ENCODE measurements around the gene ITGB4. TPM values are rescaled to one million over a fixed set of nuclear protein-coding genes. Genes with fewer than 3 reads are reported as not detected.

ITGB4 gene
- total RNA-seq, 1 donor from 2014 or later = 6.6 TPM

- Histone ChIP-seq H3K4me3 (ENCODE audit: insufficient read depth, low read depth, low read length) (no peak overlapping the region), H3K4me1 (ENCODE audit: insufficient read depth, low read length) (peaks cover 24% of the 10 kb centered on the region), H3K27ac (ENCODE audit: low read depth, low read length) (no peak overlapping the region), H3K27me3 (ENCODE audit: insufficient read depth, low read length) (no peaks in the 10 kb centered on the region), H3K79me2 (ENCODE audit: insufficient read depth, low read length) (no peaks in the 10 kb centered on the region), H4K20me1 (ENCODE audit: insufficient read depth, low read length) (no peaks in the 10 kb centered on the region), H2AFZ (ENCODE audit: low read depth, low read length) (no peak overlapping the region), H3K9ac (ENCODE audit: low read length) (no peak overlapping the region), H3K4me2 (ENCODE audit: low read length) (no peak overlapping the region), H3K36me3 (ENCODE audit: insufficient read depth, low read length) (peaks cover 43% of the 10 kb centered on the region), H3K9me3 (ENCODE audit: insufficient read depth, low read depth, low read length) (no peaks in the 10 kb centered on the region)
- Mint-ChIP-seq H3K4me1 (ENCODE audit: low read depth, unreplicated experiment) (peaks cover 9% of the 10 kb centered on the region), H3K36me3 (ENCODE audit: low read depth, unreplicated experiment) (peaks cover 51% of the 10 kb centered on the region), H3K27ac (ENCODE audit: unreplicated experiment) (no peak overlapping the region), H3K27me3 (ENCODE audit: low read depth, unreplicated experiment) (no peaks in the 10 kb centered on the region), H3K9me3 (ENCODE audit: unreplicated experiment) (no peaks in the 10 kb centered on the region), H3K4me3 (ENCODE audit: unreplicated experiment) (no peak overlapping the region)
- DNase-seq (ENCODE audit: low read depth) (no peak), FAIRE-seq (no peak)
- TF ChIP-seq EZH2 (IDR thresholded peaks at IDR 0.05; ENCODE audit: insufficient read depth, low read length) (no peak), CTCF (IDR thresholded peaks at IDR 0.05; ENCODE audit: insufficient read depth, low read depth, low read length) (no peak)
These were observed 15.1 kb upstream of the ITGB4 start for GRCh38 chr17:75706042-75706728.

- Mint-ChIP-seq H3K27me3 (ENCODE audit: low read depth, unreplicated experiment) (no peaks in the 10 kb centered on the region), H3K9me3 (ENCODE audit: unreplicated experiment) (no peaks in the 10 kb centered on the region), H3K4me3 (ENCODE audit: unreplicated experiment) (no peak overlapping the region), H3K36me3 (ENCODE audit: low read depth, unreplicated experiment) (peaks cover 43% of the 10 kb centered on the region), H3K27ac (ENCODE audit: unreplicated experiment) (no peak overlapping the region), H3K4me1 (ENCODE audit: low read depth, unreplicated experiment) (peaks cover 4% of the 10 kb centered on the region)
- TF ChIP-seq CTCF (IDR thresholded peaks at IDR 0.05; ENCODE audit: insufficient read depth, low read depth, low read length) = no peak
- TF ChIP-seq EZH2 (IDR thresholded peaks at IDR 0.05; ENCODE audit: insufficient read depth, low read length) = no peak
- Histone ChIP-seq H3K27ac (ENCODE audit: low read depth, low read length) (peak overlapping the region; percentile 49), H3K4me2 (ENCODE audit: low read length) (peak overlapping the region; percentile 57), H4K20me1 (ENCODE audit: insufficient read depth, low read length) (no peaks in the 10 kb centered on the region), H3K36me3 (ENCODE audit: insufficient read depth, low read length) (peaks cover 36% of the 10 kb centered on the region), H3K9ac (ENCODE audit: low read length) (peak overlapping the region; percentile 46), H3K4me3 (ENCODE audit: insufficient read depth, low read depth, low read length) (no peak overlapping the region), H3K9me3 (ENCODE audit: insufficient read depth, low read depth, low read length) (no peaks in the 10 kb centered on the region), H3K4me1 (ENCODE audit: insufficient read depth, low read length) (peaks cover 22% of the 10 kb centered on the region), H2AFZ (ENCODE audit: low read depth, low read length) (no peak overlapping the region), H3K79me2 (ENCODE audit: insufficient read depth, low read length) (no peaks in the 10 kb centered on the region), H3K27me3 (ENCODE audit: insufficient read depth, low read length) (no peaks in the 10 kb centered on the region)
- peak; percentile 63 for DNase-seq (ENCODE audit: low read depth)
- no peak for FAIRE-seq
These were observed 14.1 kb upstream of the ITGB4 start for GRCh38 chr17:75707079-75707571.

- H3K27ac ChIP-seq (ENCODE audit: low read depth, low read length) = no peak overlapping the region
- H3K36me3 ChIP-seq (ENCODE audit: insufficient read depth, low read length) = peaks cover 5% of the 10 kb centered on the region
- peaks cover 2% of the 10 kb centered on the region for H3K4me1 ChIP-seq (ENCODE audit: insufficient read depth, low read length)
- no peak overlapping the region for H2AFZ ChIP-seq (ENCODE audit: low read depth, low read length)
- no peak overlapping the region for H3K4me2 ChIP-seq (ENCODE audit: low read length)
- no peaks in the 10 kb centered on the region for H3K4me1 Mint-ChIP-seq (ENCODE audit: low read depth, unreplicated experiment)
- TF ChIP-seq CTCF (IDR thresholded peaks at IDR 0.05; ENCODE audit: insufficient read depth, low read depth, low read length) = no peak
- no peak for TF ChIP-seq EZH2 (IDR thresholded peaks at IDR 0.05; ENCODE audit: insufficient read depth, low read length)
- H3K9me3 Mint-ChIP-seq (ENCODE audit: unreplicated experiment) = no peaks in the 10 kb centered on the region
- H3K4me3 ChIP-seq (ENCODE audit: insufficient read depth, low read depth, low read length) = no peak overlapping the region
- H3K9me3 ChIP-seq (ENCODE audit: insufficient read depth, low read depth, low read length) = no peaks in the 10 kb centered on the region
- no peaks in the 10 kb centered on the region for H4K20me1 ChIP-seq (ENCODE audit: insufficient read depth, low read length)
- H3K79me2 ChIP-seq (ENCODE audit: insufficient read depth, low read length) = no peaks in the 10 kb centered on the region
- peaks cover 8% of the 10 kb centered on the region for H3K36me3 Mint-ChIP-seq (ENCODE audit: low read depth, unreplicated experiment)
- H3K27ac Mint-ChIP-seq (ENCODE audit: unreplicated experiment) = no peak overlapping the region
- FAIRE-seq (no peak), DNase-seq (ENCODE audit: low read depth) (no peak)
- no peaks in the 10 kb centered on the region for H3K27me3 Mint-ChIP-seq (ENCODE audit: low read depth, unreplicated experiment)
- H3K27me3 ChIP-seq (ENCODE audit: insufficient read depth, low read length) = no peaks in the 10 kb centered on the region
- no peak overlapping the region for H3K9ac ChIP-seq (ENCODE audit: low read length)
- no peak overlapping the region for H3K4me3 Mint-ChIP-seq (ENCODE audit: unreplicated experiment)
These were observed 8.8 kb upstream of the ITGB4 start for GRCh38 chr17:75712446-75712845.
